Measurements from ENCODE around the gene EEF1AKMT4. TPM values are rescaled to one million over a fixed set of nuclear protein-coding genes. Genes with fewer than 3 reads are reported as not detected.

Gene EEF1AKMT4
- total RNA-seq, result 4.3 and 5.9 TPM in 2 replicates

GRCh38 chr3:184249412-184250166 lies at the start of gene EEF1AKMT4:
EEF1AKMT4 (plus strand) TSS chr3:184249672; CDS start chr3:184249695, 23 bp downstream.

GRCh38 chr3:184229394-184230080 lies 19.9 kb upstream of the EEF1AKMT4 start, which contains the start of gene VWA5B2:
VWA5B2 (plus strand) TSS chr3:184229585; CDS start chr3:184230529, 944 bp downstream.

DNA sequence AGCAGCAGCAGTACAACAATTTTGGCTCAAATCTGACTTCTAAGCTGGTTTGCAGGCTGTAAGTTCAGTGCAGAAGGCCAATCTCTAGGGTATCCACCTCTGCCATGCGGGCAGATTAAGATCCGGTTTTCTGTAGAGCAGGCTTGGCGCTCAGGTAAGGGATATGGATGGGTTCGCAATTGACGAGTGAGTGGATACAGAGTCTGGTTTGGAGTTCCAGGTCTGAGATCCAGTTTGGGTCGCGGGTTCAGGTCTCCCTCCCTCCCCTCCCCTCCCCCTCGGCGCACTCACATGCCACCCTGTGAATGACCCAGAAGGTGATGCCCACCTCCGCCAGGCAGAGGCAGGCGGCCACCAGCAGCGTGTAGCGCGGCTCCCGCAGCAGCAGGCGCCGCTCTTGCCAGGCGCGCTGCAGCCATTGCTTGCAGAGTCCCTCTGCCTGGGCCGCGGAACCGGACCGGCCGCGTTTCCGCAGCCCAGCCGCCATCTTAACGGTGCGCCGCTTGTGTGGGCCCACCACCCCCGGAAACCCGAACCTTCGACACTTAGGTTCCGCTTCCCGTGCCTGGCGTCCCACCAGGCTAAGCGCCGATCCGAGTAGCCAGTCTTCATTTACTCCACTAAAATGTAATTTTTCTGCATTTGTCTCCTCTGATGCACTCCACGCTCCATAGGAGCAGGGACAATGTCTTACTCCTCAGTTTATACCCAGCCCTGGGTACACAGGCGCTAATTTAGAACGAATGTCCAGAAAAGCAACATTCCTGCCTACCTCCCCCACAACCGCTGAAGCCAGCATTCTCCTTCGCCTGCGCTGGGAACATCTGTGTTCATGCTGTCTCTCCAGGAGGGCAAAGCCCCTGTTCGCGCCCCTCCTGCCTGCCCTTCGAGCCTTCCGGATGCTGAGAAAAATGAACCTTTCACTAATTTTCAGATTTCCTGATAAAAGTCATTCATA lies 739 bp upstream of the EEF1AKMT4 start, which contains the start of gene ALG3:
Gene ALG3 (minus strand): TSS at position 509 of the 958 bp plus-strand sequence. CDS start 22 bp downstream, at position 487.

GRCh38 chr3:184261270-184261853 lies 11.9 kb downstream of the EEF1AKMT4 start, which contains the start of gene CAMK2N2:
CAMK2N2 (minus strand) TSS chr3:184261553; CDS start chr3:184261285, 268 bp downstream.

GRCh38 chr3:184275961-184276910 lies 26.8 kb downstream of the EEF1AKMT4 start, which contains the start of gene ECE2:
ECE2 (plus strand) TSS chr3:184276022; CDS start chr3:184276154, 132 bp downstream.

GRCh38 chr3:184298759-184299487 lies 49.5 kb downstream of the EEF1AKMT4 start, which contains the start of gene PSMD2:
PSMD2 (plus strand) TSS chr3:184299241; CDS start chr3:184299267, 26 bp downstream.

Other genes starting within 250 kb of the EEF1AKMT4 start
- gene ABCC5, start 231.8 kb upstream of the EEF1AKMT4 start, total RNA-seq, result 9.8 and 11.0 TPM in 2 replicates
- not detected in 2 replicates for gene HTR3D, start 217.9 kb upstream of the EEF1AKMT4 start, total RNA-seq
- not detected in 2 replicates for gene HTR3C, start 196.6 kb upstream of the EEF1AKMT4 start, total RNA-seq
- not detected in 2 replicates for gene HTR3E, start 152.6 kb upstream of the EEF1AKMT4 start, total RNA-seq
- gene EIF2B5, start 114.3 kb upstream of the EEF1AKMT4 start, total RNA-seq, result 13.9 and 15.5 TPM in 2 replicates
- gene DVL3, start 94.3 kb upstream of the EEF1AKMT4 start, total RNA-seq, result 39.9 and 56.8 TPM in 2 replicates
- gene AP2M1, start 74.8 kb upstream of the EEF1AKMT4 start, total RNA-seq, result 247 and 299 TPM in 2 replicates
- 35.8 and 43.3 TPM in 2 replicates for gene ABCF3, start 63.5 kb upstream of the EEF1AKMT4 start, total RNA-seq
- gene VWA5B2, start 20.1 kb upstream of the EEF1AKMT4 start, total RNA-seq, result 0.05 and 0.06 TPM in 2 replicates
- 71.8 and 73.8 TPM in 2 replicates for gene ALG3, start 710 bp upstream of the EEF1AKMT4 start, total RNA-seq
- gene CAMK2N2, start 11.9 kb downstream of the EEF1AKMT4 start, total RNA-seq, result not detected in 2 replicates
- 0.12 TPM in 1 of 2 replicates, not detected in the other for gene ECE2, start 26.4 kb downstream of the EEF1AKMT4 start, total RNA-seq
- gene PSMD2, start 49.6 kb downstream of the EEF1AKMT4 start, total RNA-seq, result 172 and 183 TPM in 2 replicates
- gene EIF4G1, start 64.9 kb downstream of the EEF1AKMT4 start, total RNA-seq, result 253 and 283 TPM in 2 replicates
- 16.7 and 17.4 TPM in 2 replicates for gene FAM131A, start 87.9 kb downstream of the EEF1AKMT4 start, total RNA-seq
- 2.5 and 3.0 TPM in 2 replicates for gene CLCN2, start 111.9 kb downstream of the EEF1AKMT4 start, total RNA-seq
- 73.9 and 86.3 TPM in 2 replicates for gene POLR2H, start 112.0 kb downstream of the EEF1AKMT4 start, total RNA-seq
- 0.19 TPM in 1 of 2 replicates, not detected in the other for gene THPO, start 128.5 kb downstream of the EEF1AKMT4 start, total RNA-seq
- 1.0 and 2.2 TPM in 2 replicates for gene CHRD, start 130.4 kb downstream of the EEF1AKMT4 start, total RNA-seq

Measured in cardiac ventricle fibroblast (primary cell).